ENCODE data around the gene TMEM179. TPM values are rescaled to one million over a fixed set of nuclear protein-coding genes. Genes with fewer than 3 reads are reported as not detected.

The TMEM179 gene
- total RNA-seq, 2 experiments from 2014 or later = 0.17 to 0.21 TPM

DNA sequence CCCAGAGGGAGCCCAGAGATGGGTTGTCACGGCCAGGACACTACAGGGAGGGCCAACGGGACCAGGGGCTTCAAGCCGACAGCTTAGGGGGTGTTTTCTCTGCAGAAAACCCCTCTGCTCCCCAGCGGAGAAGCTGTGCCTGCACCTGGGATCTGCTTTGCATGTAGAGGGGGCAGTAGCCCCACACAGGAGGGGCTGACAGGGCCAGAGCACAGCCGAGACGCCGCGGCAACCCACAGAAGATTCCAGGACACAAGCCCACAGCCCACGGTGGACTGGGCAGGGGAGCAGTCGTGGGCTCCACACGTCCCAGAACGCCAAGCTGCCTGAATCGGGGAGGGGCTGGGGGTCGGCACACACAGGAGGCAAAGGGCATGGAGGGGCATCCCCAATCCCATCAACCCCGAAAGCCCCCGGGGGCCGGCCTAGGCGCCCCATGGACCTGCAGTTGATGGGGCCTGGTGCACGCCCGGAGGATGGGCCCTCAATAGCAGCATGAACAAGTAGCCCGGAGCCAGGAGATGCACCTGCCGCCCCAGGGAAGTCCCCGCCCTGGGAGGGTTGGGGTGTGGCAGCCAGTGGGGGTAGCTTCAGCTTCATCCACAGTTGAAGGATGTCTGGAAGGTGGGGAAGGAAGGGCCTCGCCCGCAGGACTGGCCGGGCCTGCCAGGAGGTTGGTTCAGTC lies 30.5 kb upstream of the TMEM179 start:
- peaks cover 7% of the 10 kb centered on the region for H3K27me3 Mint-ChIP-seq (ENCODE audit: low read depth)
- intact Hi-C loops (cut with micrococcal nuclease) = no loop called here
- H3K4me3 Mint-ChIP-seq = no peak overlapping the region
- CTCF ChIA-PET = no interaction called here
- H3K27ac Mint-ChIP-seq = no peak overlapping the region
- no peaks in the 10 kb centered on the region for H3K9me3 Mint-ChIP-seq
- DNase-seq = no peak
- H3K36me3 Mint-ChIP-seq (ENCODE audit: low read depth) = no peaks in the 10 kb centered on the region
- no peaks in the 10 kb centered on the region for H3K4me1 Mint-ChIP-seq (ENCODE audit: low read depth)

GRCh38 chr14:104634138-104634760 lies 29.7 kb upstream of the TMEM179 start:
- H3K36me3 Mint-ChIP-seq (ENCODE audit: low read depth) = no peaks in the 10 kb centered on the region
- CTCF ChIA-PET = no interaction called here
- no peak overlapping the region for H3K4me3 Mint-ChIP-seq
- H3K9me3 Mint-ChIP-seq = no peaks in the 10 kb centered on the region
- peaks cover 2% of the 10 kb centered on the region for H3K27me3 Mint-ChIP-seq (ENCODE audit: low read depth)
- no peak overlapping the region for H3K27ac Mint-ChIP-seq
- intact Hi-C loops (cut with micrococcal nuclease) = no loop called here
- H3K4me1 Mint-ChIP-seq (ENCODE audit: low read depth) = no peaks in the 10 kb centered on the region
- no peak for DNase-seq

GRCh38 chr14:104633276-104634137 lies 28.9 kb upstream of the TMEM179 start:
- DNase-seq = no peak
- no peak overlapping the region for H3K4me3 Mint-ChIP-seq
- H3K4me1 Mint-ChIP-seq (ENCODE audit: low read depth) = no peaks in the 10 kb centered on the region
- peaks cover 4% of the 10 kb centered on the region for H3K9me3 Mint-ChIP-seq
- intact Hi-C loops (cut with micrococcal nuclease) = no loop called here
- CTCF ChIA-PET = no interaction called here
- H3K36me3 Mint-ChIP-seq (ENCODE audit: low read depth) = no peaks in the 10 kb centered on the region
- no peaks in the 10 kb centered on the region for H3K27me3 Mint-ChIP-seq (ENCODE audit: low read depth)
- no peak overlapping the region for H3K27ac Mint-ChIP-seq

DNA sequence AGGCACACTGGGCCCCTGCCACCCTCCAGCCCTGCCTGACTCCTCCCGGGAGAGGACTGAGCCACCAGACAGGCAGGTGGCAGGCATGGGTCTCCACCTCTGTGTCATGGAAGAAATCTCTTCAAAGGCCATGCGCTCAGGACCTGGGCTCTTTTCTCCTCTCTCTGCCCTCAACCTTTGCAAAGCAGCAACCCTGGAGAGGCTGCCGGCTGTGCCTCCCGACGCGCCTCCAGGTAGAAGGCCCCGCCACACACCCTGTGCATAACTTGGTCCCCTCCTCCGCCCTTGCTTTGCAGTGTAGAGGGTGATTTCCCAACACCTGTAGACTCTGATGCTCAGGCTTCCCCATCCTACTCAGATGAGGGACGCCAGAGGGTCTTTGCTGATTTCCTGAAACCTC lies 28.2 kb upstream of the TMEM179 start:
- peaks cover 9% of the 10 kb centered on the region for H3K9me3 Mint-ChIP-seq
- H3K27ac Mint-ChIP-seq = no peak overlapping the region
- intact Hi-C loops (cut with micrococcal nuclease) = no loop called here
- CTCF ChIA-PET = no interaction called here
- DNase-seq = no peak
- no peaks in the 10 kb centered on the region for H3K36me3 Mint-ChIP-seq (ENCODE audit: low read depth)
- no peak overlapping the region for H3K4me3 Mint-ChIP-seq
- no peaks in the 10 kb centered on the region for H3K27me3 Mint-ChIP-seq (ENCODE audit: low read depth)
- no peaks in the 10 kb centered on the region for H3K4me1 Mint-ChIP-seq (ENCODE audit: low read depth)

DNA sequence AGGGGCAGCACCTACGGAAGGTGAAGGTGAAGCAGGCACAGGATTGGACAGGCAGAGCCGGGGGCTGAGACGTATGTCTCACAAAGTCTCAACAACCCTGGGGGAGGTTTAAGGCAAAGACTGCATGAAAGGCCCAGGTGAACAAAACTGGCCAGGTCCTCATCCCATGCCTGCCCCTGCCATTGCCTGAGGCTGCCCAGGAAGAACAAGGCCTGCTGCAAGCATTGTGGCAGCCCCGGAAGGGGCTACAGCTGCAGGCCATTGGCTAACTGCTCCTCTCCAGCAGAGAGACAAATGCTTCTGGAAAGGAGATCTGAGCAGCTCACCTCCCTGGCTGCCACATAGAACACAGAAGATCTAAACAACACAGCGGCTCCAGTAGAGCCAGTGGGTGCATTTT lies 20.4 kb upstream of the TMEM179 start:
- no peak for DNase-seq
- Mint-ChIP-seq H3K4me1 (ENCODE audit: low read depth) (no peaks in the 10 kb centered on the region), H3K4me3 (no peak overlapping the region), H3K27ac (no peak overlapping the region), H3K27me3 (ENCODE audit: low read depth) (peaks cover 10% of the 10 kb centered on the region), H3K36me3 (ENCODE audit: low read depth) (no peaks in the 10 kb centered on the region), H3K9me3 (peaks cover 16% of the 10 kb centered on the region)
- intact Hi-C loops (cut with micrococcal nuclease) = no loop called here
- CTCF ChIA-PET = interaction anchor here (0.6 to 1.0 kb wide), 2 partner anchors 26 to 547 kb away, joined by 3 read pairs; no protein-coding TSS in a partner anchor

- Mint-ChIP-seq H3K9me3 (no peaks in the 10 kb centered on the region), H3K36me3 (ENCODE audit: low read depth) (no peaks in the 10 kb centered on the region), H3K4me1 (ENCODE audit: low read depth) (no peaks in the 10 kb centered on the region), H3K4me3 (no peak overlapping the region), H3K27ac (no peak overlapping the region), H3K27me3 (ENCODE audit: low read depth) (peaks cover 18% of the 10 kb centered on the region)
- CTCF ChIA-PET = no interaction called here
- intact Hi-C loops (cut with micrococcal nuclease) = no loop called here
- DNase-seq = no peak
Observed at GRCh38 chr14:104614126-104614812, 9.7 kb upstream of the TMEM179 start.

DNA sequence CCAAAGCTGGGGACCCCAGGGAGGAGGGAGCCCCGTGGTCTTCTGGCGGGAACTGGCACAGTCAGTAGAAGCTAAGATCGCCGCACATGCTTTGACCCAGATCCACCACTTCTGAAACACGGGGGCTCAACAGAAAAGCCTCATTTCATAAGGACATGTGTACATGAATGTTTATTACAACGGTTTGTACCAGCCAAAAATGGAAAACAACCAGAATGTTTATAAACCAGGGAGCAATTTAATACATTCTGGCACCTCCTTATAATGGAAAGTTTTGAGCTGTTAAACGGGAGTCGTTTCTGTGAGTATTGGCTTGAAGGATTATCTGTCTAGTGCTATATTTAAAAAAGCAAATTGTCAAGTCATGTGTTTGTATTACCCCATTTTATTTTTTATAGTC lies 7.3 kb upstream of the TMEM179 start:
- H3K4me3 Mint-ChIP-seq = no peak overlapping the region
- no peak overlapping the region for H3K27ac Mint-ChIP-seq
- CTCF ChIA-PET = no interaction called here
- no peaks in the 10 kb centered on the region for H3K9me3 Mint-ChIP-seq
- intact Hi-C loops (cut with micrococcal nuclease) = no loop called here
- peaks cover 18% of the 10 kb centered on the region for H3K27me3 Mint-ChIP-seq (ENCODE audit: low read depth)
- no peaks in the 10 kb centered on the region for H3K36me3 Mint-ChIP-seq (ENCODE audit: low read depth)
- no peak for DNase-seq
- no peaks in the 10 kb centered on the region for H3K4me1 Mint-ChIP-seq (ENCODE audit: low read depth)

GRCh38 chr14:104610749-104611310 lies 6.3 kb upstream of the TMEM179 start:
- peaks cover 19% of the 10 kb centered on the region for H3K27me3 Mint-ChIP-seq (ENCODE audit: low read depth)
- CTCF ChIA-PET = no interaction called here
- H3K27ac Mint-ChIP-seq = no peak overlapping the region
- no peak overlapping the region for H3K4me3 Mint-ChIP-seq
- DNase-seq = no peak
- no peaks in the 10 kb centered on the region for H3K4me1 Mint-ChIP-seq (ENCODE audit: low read depth)
- no peaks in the 10 kb centered on the region for H3K36me3 Mint-ChIP-seq (ENCODE audit: low read depth)
- H3K9me3 Mint-ChIP-seq = no peaks in the 10 kb centered on the region
- intact Hi-C loops (cut with micrococcal nuclease) = no loop called here

- no peaks in the 10 kb centered on the region for H3K4me1 Mint-ChIP-seq (ENCODE audit: low read depth)
- CTCF ChIA-PET = no interaction called here
- H3K4me3 Mint-ChIP-seq = no peak overlapping the region
- peaks cover 28% of the 10 kb centered on the region for H3K27me3 Mint-ChIP-seq (ENCODE audit: low read depth)
- intact Hi-C loops (cut with micrococcal nuclease) = no loop called here
- DNase-seq = no peak
- no peak overlapping the region for H3K27ac Mint-ChIP-seq
- no peaks in the 10 kb centered on the region for H3K36me3 Mint-ChIP-seq (ENCODE audit: low read depth)
- no peaks in the 10 kb centered on the region for H3K9me3 Mint-ChIP-seq
Observed at GRCh38 chr14:104609666-104610065, 5.1 kb upstream of the TMEM179 start.

DNA sequence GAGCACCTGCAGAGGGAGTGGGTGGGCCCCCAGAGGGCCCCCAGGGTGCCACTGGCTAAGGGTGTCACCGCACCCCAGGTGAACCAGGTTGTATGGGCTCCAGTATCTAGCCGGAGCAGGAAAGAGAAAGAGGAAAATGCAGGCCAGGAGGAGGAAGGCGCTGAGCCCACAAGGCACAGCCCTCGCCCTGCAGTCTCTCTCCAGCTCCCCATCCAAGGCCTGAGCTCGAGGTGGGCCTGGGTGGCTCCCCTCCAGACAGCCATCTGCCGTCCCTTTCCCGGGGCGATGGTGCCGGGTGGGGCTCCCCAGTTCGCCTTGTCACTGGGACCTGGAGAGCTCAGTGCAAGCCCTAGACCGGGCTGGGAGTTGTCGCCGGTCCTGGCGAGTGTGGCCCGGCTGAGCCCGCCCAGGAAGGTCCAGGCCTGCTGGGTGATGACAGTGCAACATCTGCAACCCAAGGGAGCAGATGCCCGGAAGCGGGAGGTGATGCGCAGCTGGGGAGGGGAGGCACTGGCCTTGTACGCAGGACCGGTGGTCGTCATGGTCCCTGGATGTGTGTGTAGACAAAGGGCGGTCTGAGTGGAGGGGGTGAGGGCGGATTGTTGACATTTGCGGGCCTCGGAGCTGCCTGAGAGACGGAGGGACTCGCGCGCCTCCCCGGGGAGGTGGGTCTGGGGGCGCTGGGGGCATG lies 716 bp downstream of the TMEM179 start:
- no peaks in the 10 kb centered on the region for H3K36me3 Mint-ChIP-seq (ENCODE audit: low read depth)
- no peaks in the 10 kb centered on the region for H3K9me3 Mint-ChIP-seq
- intact Hi-C loops (cut with micrococcal nuclease) = no loop called here
- CTCF ChIA-PET = no interaction called here
- peak overlapping the region; percentile 32 for H3K4me3 Mint-ChIP-seq
- DNase-seq = no peak
- H3K27ac Mint-ChIP-seq = no peak overlapping the region
- peaks cover 3% of the 10 kb centered on the region for H3K4me1 Mint-ChIP-seq (ENCODE audit: low read depth)
- H3K27me3 Mint-ChIP-seq (ENCODE audit: low read depth) = peaks cover 47% of the 10 kb centered on the region

DNA sequence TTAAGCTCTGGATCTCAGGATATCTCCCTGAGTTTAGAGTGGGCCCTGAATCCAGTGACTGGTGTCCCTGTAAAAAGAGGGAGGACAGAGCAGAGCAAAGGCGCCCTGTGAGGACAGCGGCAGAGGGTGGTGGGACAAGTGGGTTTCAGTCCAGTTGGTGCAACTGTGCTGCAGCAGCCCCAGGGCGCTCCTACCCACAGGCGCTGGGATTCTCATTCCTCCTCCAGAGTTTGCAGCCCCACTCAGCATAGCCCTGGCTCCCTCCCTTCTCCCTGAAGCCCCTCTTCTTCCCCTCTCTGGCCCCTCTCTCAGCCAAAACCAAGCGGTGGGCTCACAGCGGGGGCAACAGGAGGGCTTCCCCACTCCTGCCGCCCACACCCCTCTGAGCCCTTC lies 1.6 kb downstream of the TMEM179 start:
- H3K9me3 Mint-ChIP-seq = no peaks in the 10 kb centered on the region
- H3K36me3 Mint-ChIP-seq (ENCODE audit: low read depth) = no peaks in the 10 kb centered on the region
- DNase-seq = no peak
- H3K27ac Mint-ChIP-seq = no peak overlapping the region
- peaks cover 3% of the 10 kb centered on the region for H3K4me1 Mint-ChIP-seq (ENCODE audit: low read depth)
- peaks cover 45% of the 10 kb centered on the region for H3K27me3 Mint-ChIP-seq (ENCODE audit: low read depth)
- CTCF ChIA-PET = no interaction called here
- no peak overlapping the region for H3K4me3 Mint-ChIP-seq
- intact Hi-C loops (cut with micrococcal nuclease) = no loop called here

Measured in activated naive CD4-positive, alpha-beta T cell treated with anti-CD3 and anti-CD28 coated beads for 36 hours (primary cell).